ENCODE results near the gene SLC1A7. TPM values are rescaled to one million over a fixed set of nuclear protein-coding genes. Genes with fewer than 3 reads are reported as not detected.

Gene SLC1A7
- polyA plus RNA-seq, 1 experiment, result 0.63 TPM

GRCh38 chr1:53123453-53124140 lies 18.8 kb downstream of the SLC1A7 start:
- POLR2A ChIA-PET, result no interaction called here
- CTCF ChIA-PET, result interaction anchor here (1.0 to 2.5 kb wide), 4 partner anchors 9 to 63 kb away, joined by 3 to 8 read pairs (median 4); no protein-coding TSS in a partner anchor
- no peak for TF ChIP-seq CTCF (IDR thresholded peaks at IDR 0.05; ENCODE audit: insufficient read depth, low read depth, low read length)

GRCh38 chr1:53122961-53123413 lies 19.5 kb downstream of the SLC1A7 start:
- no peaks in the 10 kb centered on the region for H3K36me3 ChIP-seq (ENCODE audit: control insufficient read depth, insufficient read depth, low read length)
- no peak for DNase-seq (ENCODE audit: low read depth)
- H3K4me3 ChIP-seq (ENCODE audit: low read depth, low read length), result no peak overlapping the region
- POLR2A ChIA-PET, result no interaction called here
- H3K27me3 ChIP-seq (ENCODE audit: control insufficient read depth, insufficient read depth, low read length), result no peaks in the 10 kb centered on the region
- TF ChIP-seq CTCF (IDR thresholded peaks at IDR 0.05; ENCODE audit: insufficient read depth, low read depth, low read length), result no peak
- CTCF ChIA-PET, result interaction anchor here (1.0 to 2.5 kb wide), 6 partner anchors 8 to 63 kb away, joined by 3 to 8 read pairs (median 3); no protein-coding TSS in a partner anchor

More at GRCh38 chr1:53123453-53124140, 18.8 kb downstream of the SLC1A7 start:
- Histone ChIP-seq H3K27me3 (ENCODE audit: control insufficient read depth, insufficient read depth, low read length) (no peaks in the 10 kb centered on the region), H3K36me3 (ENCODE audit: control insufficient read depth, insufficient read depth, low read length) (no peaks in the 10 kb centered on the region), H3K4me3 (ENCODE audit: low read depth, low read length) (no peak overlapping the region)
- no peak for DNase-seq (ENCODE audit: low read depth)

GRCh38 chr1:53122201-53122885 lies 20.1 kb downstream of the SLC1A7 start:
- ChIA-PET POLR2A (no interaction called here), CTCF (interaction anchor here (1.1 to 2.5 kb wide), 8 partner anchors 10 to 49 kb away, joined by 3 to 8 read pairs (median 3); no protein-coding TSS in a partner anchor)
- no peak for TF ChIP-seq CTCF (IDR thresholded peaks at IDR 0.05; ENCODE audit: insufficient read depth, low read depth, low read length)
- Histone ChIP-seq H3K4me3 (ENCODE audit: low read depth, low read length) (no peak overlapping the region), H3K36me3 (ENCODE audit: control insufficient read depth, insufficient read depth, low read length) (no peaks in the 10 kb centered on the region), H3K27me3 (ENCODE audit: control insufficient read depth, insufficient read depth, low read length) (no peaks in the 10 kb centered on the region)
- DNase-seq (ENCODE audit: low read depth), result no peak

- ChIA-PET CTCF (interaction anchor here (1.1 to 2.5 kb wide), 8 partner anchors 10 to 48 kb away, joined by 3 to 8 read pairs (median 3); no protein-coding TSS in a partner anchor), POLR2A (no interaction called here)
- H3K36me3 ChIP-seq (ENCODE audit: control insufficient read depth, insufficient read depth, low read length), result no peaks in the 10 kb centered on the region
- H3K4me3 ChIP-seq (ENCODE audit: low read depth, low read length), result no peak overlapping the region
- H3K27me3 ChIP-seq (ENCODE audit: control insufficient read depth, insufficient read depth, low read length), result no peaks in the 10 kb centered on the region
- 0 out of 2 replicates have a peak, but pooled peaks have one; percentile 3 for TF ChIP-seq CTCF (IDR thresholded peaks at IDR 0.05; ENCODE audit: insufficient read depth, low read depth, low read length)
- DNase-seq (ENCODE audit: low read depth), result no peak
Observed at GRCh38 chr1:53121319-53122172, 20.9 kb downstream of the SLC1A7 start.

All from BJ (cell line).